ENCODE measurements around the gene KCTD11. TPM values are rescaled to one million over a fixed set of nuclear protein-coding genes. Genes with fewer than 3 reads are reported as not detected.
A peak's percentile ranks its signal among the peaks of the same experiment; 100 is the strongest.

KCTD11 gene
- 16.6 to 23.3 TPM (median 23.0 TPM) in 3 replicates for total RNA-seq
- long read RNA-seq, transcript KCTD11-201 (1 exons, 2,783 nt): major isoform, 19 of 22 reads
- long read RNA-seq, partial matches to known transcripts: 0 of 22 reads
- long read RNA-seq, other reads (novel, unspliced or antisense): 0 of 22 reads

DNA sequence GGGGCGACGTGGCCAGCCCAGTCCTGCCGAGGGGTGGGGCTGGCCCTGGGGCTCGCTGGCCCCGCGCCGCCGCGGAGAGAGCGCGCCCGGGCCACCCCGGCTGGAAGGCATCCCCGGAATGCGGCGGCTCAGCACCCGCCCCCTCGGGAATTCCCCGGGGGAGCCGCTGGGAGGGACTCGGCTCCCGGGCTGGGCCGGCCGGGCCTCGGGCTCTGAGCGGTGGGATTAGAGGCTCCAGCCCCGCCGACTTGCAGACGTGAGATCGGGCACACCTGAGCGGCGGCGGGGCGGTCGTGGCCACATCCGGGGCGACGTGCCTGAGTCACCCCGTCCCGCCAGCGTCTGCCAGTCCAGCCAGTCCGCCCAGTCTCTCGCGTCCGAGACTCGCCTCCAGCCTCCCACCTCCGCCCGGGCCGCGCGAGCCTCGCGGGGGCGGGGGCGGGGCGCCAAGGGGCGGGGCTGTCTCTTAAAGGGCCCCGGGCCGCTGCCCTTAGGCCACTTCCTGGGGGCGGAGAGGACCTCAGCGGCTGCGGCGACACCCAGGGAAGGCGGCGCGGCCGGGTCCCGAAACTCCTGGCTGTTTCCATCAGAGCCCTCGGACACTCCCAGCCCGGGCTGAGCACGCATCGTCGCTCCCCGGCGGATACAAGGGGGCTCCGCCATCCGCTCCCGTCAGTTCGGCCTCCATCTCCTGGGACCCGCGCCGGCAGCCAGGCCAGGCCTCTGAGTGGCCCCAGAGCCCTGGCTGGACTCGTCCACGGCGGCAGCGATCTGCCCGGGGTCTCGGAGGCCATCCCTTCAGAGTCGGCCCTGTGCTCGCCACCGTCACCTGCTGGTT is at the start of gene KCTD11:
TSS of gene KCTD11 (plus strand) at position 498 of the 838 bp plus-strand sequence.
- no peaks in the 10 kb centered on the region for H3K36me3 Mint-ChIP-seq (ENCODE audit: low read depth)
- H3K4me3 Mint-ChIP-seq (ENCODE audit: unreplicated experiment): peak within 1 kb of the TSS; percentile 87
- peak; percentile 81 for TF ChIP-seq CTCF (IDR thresholded peaks at IDR 0.05)
- peak; percentile 97 for DNase-seq (ENCODE audit: low spot score)
- no peaks in the 10 kb centered on the region for H3K9me3 Mint-ChIP-seq (ENCODE audit: low read depth)
- peaks cover 46% of the 10 kb centered on the region for H3K4me1 Mint-ChIP-seq (ENCODE audit: low read depth)
- peak within 1 kb of the TSS; percentile 96 for H3K27ac Mint-ChIP-seq (ENCODE audit: unreplicated experiment)
- H3K27me3 Mint-ChIP-seq (ENCODE audit: low read depth): no peaks in the 10 kb centered on the region

DNA sequence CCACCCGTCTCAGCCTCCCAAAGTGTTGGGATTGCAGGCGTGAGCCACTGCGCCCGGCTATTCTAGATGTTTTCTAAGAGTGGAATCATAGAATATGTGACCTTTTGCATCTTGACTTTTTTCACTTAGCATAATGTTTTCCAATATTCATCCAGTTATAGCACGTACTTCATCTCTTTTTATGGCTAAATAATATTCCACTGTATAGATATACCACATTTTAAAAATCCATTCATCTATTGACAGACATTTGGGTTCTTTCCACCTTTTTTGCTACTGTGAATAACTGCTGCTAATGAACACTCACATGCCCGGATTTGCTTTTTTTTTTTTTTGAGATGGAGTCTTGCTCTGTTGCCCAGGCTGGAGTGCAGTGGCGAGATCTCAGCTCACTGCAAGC is 47.8 kb upstream of the KCTD11 start:
- Mint-ChIP-seq H3K36me3 (ENCODE audit: low read depth) (peaks cover 2% of the 10 kb centered on the region), H3K4me1 (ENCODE audit: low read depth) (peaks cover 10% of the 10 kb centered on the region), H3K9me3 (ENCODE audit: low read depth) (no peaks in the 10 kb centered on the region), H3K4me3 (ENCODE audit: unreplicated experiment) (no peak overlapping the region), H3K27me3 (ENCODE audit: low read depth) (peaks cover 4% of the 10 kb centered on the region), H3K27ac (ENCODE audit: unreplicated experiment) (no peak overlapping the region)
- DNase-seq (ENCODE audit: low spot score): no peak
- no peak for TF ChIP-seq CTCF (IDR thresholded peaks at IDR 0.05)

DNA sequence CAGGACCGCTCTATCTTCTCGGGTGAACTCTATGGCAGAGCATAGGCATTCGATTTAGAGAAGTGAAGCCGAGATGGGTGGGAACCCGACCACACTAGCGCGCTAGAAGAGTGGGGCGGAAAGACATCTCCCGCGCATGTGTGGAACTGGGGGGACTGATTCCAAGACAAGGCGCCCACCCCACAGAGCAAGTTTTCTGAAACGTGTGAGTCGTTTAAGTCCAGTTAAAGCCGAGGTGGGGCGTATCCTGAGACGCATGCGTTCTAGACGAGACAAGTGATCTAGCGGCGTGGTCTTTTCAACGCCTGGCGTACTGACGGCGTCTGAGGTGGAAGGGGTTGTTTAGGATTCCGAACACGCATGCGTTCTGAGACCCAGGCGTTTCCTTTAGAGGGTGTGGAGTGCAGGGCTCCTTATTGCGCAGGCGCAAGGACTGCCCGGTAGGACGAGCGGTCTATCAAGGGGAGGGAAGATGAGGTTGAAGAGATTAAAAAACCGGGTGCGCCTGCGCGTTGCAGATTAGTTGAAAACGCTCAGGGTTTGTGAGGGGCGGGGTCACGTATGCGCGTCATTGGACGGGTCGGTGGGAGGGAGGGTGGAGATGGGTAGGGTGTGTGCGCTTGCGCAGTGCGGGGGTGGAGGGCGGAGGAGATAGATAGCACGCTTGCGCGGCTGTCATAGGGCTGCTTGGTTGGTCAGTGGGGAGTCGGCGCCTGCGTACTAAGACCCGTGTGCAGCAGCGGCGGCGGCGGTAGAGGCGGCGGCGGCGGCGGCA is 44.9 kb upstream of the KCTD11 start, which contains the start of gene EIF5A:
TSS of gene EIF5A (plus strand) at position 718 of the 775 bp plus-strand sequence. CDS start 2,008 bp downstream, outside the sequence.
- DNase-seq (ENCODE audit: low spot score): peak; percentile 100
- H3K4me1 Mint-ChIP-seq (ENCODE audit: low read depth): peaks cover 27% of the 10 kb centered on the region
- no peaks in the 10 kb centered on the region for H3K27me3 Mint-ChIP-seq (ENCODE audit: low read depth)
- peaks cover 24% of the 10 kb centered on the region for H3K36me3 Mint-ChIP-seq (ENCODE audit: low read depth)
- H3K9me3 Mint-ChIP-seq (ENCODE audit: low read depth): no peaks in the 10 kb centered on the region
- TF ChIP-seq CTCF (IDR thresholded peaks at IDR 0.05): no peak
- H3K4me3 Mint-ChIP-seq (ENCODE audit: unreplicated experiment): peak within 1 kb of the TSS; percentile 85
- H3K27ac Mint-ChIP-seq (ENCODE audit: unreplicated experiment): peak within 1 kb of the TSS; percentile 95

GRCh38 chr17:7307686-7308624 is 44.0 kb upstream of the KCTD11 start:
- Mint-ChIP-seq H3K36me3 (ENCODE audit: low read depth) (peaks cover 30% of the 10 kb centered on the region), H3K4me1 (ENCODE audit: low read depth) (peaks cover 34% of the 10 kb centered on the region), H3K27me3 (ENCODE audit: low read depth) (no peaks in the 10 kb centered on the region), H3K27ac (ENCODE audit: unreplicated experiment) (peak overlapping the region; percentile 95), H3K9me3 (ENCODE audit: low read depth) (no peaks in the 10 kb centered on the region), H3K4me3 (ENCODE audit: unreplicated experiment) (peak overlapping the region; percentile 85)
- no peak for DNase-seq (ENCODE audit: low spot score)
- TF ChIP-seq CTCF (IDR thresholded peaks at IDR 0.05): peak; percentile 36

All from chondrocyte (in vitro differentiated cells).